Measurements from ENCODE around the gene RUNX3.

The RUNX3 gene

DNA sequence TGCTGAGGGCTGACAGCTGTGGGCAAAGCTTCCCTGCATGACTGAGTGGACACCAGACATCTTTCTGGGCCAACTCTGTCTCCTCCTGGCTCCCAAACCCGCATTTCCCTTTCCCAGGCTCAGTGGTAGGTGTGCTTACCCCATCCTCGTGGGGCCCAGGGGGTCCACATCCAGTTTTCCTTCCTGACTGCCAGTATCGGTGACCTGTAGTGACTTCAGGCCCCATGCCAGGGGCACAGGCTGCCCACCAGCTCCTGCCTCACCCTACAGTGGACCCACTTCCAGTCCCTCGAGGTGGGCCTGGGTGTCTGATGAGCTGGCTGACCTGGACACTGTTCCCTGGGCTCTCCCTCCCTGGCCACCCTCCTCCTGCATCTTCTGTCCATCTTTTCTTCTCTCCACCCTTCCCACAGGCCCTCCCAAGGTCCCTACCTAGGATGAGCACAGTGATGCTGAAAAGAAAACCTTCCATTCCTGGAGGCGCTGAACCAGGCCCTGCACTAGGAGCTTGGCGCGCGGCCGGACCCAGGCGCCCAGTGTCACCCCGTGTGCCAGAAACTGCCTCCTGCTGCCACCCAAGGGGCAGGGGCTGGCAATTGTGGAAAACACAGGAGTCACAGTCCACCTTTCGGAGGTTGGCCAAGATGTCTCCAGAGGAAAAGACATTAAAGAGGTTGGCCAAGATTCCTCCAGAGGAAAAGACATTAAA lies 67.1 kb downstream of the RUNX3 start:
- no peak for DNase-seq (ENCODE audit: low read depth)

DNA sequence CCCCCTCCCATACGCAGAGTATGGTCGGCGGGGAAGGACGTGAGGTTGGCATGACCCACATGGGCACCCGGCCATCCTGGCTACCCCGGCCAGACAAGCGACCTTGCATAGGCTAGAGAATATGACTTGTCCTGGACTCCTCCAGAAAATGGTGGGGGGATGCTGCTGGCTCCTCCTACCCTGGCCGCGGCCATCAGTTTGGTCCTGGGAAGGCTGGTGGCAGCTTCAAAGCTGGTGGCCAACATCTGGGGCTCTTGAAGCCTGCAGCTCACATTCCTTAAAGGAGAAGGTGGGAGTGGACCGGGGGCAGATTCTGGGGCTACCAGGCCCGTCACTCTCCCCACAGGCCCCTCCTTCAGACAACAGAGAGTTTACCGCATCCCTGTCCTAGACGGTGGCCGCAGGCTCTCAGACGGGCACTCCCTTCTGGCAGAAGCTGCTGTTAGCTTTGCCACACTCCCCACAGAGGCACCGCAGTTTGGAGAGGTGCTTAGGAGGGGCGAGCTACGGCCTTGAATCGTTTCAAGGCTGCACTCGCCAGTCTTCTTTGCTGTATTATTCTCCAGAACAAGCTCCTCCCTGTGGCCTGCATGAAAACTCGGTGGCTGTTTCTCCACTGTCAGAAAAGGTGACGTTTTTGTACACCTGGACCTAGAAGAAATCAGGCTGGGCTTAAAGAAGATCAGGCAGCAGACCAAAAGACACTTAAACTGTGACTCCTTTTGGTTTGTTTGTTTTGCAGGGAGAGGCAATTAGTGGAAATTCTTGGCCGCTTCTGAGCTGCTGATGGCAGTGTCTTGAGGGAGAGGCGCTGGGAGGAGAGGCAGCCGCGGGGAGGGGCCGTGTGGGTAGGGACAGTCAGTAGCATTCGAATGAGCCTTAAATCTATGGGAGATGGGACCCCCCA lies 68.0 kb downstream of the RUNX3 start:
- DNase-seq (ENCODE audit: low read depth): no peak

DNA sequence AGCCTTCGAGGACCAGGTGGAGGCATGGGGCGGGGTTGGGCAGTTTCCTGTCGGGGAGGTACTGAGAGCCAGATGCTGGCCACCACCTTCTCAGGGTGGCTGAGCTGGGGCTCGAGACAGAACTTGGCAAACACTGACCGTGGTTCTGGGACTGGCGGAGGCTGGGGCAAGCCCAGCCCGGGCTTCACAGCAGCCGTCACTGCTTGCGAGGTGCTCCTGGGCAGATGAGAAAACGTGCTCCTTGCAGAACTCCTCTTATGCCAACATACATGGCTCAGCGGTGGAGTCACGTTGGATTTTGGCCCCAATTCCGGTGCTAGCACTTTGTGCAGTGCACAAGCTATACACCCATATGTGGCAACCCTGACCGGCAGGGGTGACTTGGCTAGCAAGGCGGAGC lies 69.2 kb downstream of the RUNX3 start:
- no peak for DNase-seq (ENCODE audit: low read depth)

DNA sequence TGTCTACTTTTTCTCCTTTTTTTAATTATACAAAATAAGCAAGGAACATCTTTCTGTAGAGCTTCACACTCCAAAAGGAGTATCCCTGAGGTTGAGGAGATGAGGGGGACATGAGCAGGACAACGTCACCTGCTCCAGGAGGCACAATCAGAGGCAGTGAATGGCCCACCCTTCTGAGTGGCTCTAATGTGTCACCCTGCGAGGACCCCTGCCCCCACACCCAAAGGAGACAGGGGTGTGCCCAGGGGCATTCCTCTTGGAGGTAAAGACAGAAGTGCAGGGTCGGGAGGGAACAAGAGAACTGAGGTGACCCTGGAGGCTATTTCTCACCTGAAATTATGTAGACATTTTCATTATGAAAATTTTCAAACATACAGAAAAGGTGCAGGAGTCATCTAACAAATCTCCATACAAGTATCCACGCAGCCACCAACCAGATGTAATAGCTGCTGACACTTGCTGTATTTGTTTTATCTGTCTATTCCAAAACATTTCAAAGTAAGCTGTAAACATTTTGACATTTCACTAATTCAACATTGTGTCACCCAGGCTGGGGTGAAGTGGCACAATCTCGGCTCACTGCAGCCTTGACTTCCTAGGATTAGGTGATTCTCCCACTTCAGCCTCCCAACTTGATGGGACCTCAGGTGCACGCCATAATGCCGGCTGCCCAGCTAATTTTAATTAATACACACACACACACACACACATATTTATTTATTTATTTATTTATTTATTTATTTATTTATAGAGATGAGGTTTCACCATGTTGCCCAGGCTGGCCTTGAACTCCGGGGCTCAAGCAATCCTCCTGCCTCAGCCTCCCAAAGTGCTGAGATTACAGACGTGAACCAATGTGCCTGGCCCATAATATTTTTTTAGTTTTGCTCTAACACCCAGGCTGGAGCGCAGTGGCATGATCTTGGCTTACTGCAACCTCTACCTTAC lies 70.7 kb downstream of the RUNX3 start:
- DNase-seq (ENCODE audit: low read depth): no peak

DNA sequence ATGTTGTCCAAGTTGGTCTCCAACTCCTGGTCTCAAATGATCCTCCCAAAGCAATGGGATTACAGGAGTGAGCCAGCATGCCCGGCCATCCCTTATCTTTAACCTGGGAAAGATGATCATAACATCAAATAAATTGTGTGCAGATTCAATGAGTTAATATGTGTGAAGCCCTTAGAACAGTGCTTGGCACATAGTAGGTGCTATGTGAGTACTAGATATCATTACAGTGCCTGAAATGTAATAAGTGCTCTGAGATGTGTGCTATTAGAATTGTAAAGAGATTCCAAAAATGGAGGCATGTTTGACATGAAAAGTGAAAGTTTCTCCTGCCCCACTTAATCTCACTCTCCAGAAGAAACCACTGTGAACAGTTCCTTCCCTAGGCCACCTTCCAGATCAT lies 71.8 kb downstream of the RUNX3 start:
- DNase-seq (ENCODE audit: low read depth): no peak

DNA sequence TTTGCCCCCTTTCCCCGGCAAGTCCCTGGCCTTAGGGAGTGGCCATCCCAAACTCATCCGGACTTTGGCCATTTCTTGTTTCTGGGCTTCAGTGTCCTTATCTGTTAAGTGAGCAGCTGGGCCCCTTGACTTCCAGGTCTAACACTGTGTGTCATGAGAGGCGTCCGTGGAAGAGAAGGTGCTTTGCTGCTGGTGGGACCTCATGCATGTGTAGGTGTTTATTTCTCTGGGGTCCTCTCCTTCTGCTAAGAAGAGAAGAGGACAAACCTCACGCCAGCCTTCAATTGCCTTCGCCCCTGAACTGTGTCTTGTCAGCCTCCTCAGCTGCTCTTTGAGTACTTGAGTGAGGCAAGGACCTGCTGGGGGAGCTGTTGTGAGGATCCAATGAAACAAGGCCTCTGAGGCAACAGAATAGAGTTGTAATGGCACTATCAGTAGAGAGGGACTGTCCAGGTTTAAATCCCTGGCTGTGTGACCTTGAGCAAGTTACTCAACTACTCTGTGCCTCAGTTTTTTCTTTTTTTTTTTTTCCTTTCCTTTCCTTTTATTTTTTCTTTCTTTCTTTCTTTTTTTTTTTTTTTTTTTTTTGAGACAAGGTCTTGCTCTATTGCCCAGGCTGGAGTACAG lies 72.5 kb downstream of the RUNX3 start:
- DNase-seq (ENCODE audit: low read depth): no peak

DNA sequence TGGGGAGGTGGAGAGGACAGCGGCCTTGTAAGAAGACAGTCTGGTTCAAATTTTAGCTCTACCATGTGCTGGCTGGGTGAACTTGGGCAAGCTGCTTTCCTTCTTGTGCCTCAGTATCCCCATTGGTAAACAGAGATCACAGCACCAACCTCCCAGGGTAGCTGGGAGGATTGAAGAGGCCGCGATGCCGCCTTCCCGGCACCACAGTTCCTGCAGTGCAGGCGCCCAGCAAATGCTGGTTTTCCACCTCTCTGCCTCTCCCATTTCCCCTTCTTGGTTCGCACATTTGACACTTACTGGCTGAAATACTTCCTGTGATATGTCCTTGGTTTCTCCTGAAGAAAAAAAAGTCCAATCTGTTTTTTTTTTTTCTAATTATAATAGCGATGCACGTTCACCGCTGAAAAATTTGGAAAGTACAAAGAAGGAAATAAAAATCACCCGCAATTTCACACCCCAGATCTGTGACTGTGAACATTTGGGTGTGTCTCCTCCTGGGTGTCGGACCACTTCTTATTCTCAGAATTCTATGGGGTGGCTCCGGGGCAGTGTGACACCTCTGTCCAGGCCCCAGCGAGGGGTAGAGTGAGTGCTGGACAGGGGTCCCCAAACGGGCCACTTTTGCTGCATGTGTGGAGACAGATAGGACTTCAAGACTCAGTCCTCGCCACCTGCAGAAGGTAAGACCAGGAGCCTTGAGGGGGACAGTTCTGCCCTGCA lies 73.1 kb downstream of the RUNX3 start:
- DNase-seq (ENCODE audit: low read depth): no peak

DNA sequence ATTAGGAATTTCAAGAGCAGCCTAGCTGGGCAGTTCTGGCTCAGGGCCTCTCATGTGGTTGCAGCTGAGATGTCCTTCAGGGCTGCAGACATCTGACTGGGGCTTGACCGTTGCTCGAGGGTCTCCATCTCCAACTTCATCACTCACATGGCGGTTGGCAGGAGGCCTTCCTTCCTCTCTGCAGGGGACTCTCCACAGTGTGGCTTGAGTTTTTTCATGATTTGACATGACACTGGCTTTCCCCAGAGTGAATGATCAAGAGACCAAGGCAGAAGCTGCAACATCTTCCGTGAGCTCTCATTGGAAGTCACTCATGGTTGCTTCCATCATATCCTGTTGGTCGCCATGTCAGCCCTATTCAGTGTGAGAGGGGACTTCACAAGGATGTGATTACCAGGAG lies 74.6 kb downstream of the RUNX3 start:
- no peak for DNase-seq (ENCODE audit: low read depth)

DNA sequence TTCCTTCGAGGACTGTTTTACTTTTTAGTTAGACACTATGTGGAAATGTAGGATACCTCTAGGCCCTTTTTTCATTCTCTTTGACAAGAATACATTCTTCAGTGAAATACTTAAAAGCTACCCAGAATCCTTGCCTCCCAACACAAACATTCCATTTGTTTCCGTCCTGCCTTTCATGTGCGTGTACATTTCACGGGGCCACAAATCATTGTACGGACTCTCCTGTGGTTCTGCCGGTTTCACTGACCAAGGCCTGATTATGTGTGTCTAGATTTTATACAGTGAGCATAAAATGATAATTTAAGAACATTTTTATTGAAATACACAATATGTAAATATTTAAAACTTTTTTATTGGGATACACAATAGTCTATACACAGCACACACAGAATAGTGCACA lies 76.4 kb downstream of the RUNX3 start:
- no peak for DNase-seq (ENCODE audit: low read depth)

DNA sequence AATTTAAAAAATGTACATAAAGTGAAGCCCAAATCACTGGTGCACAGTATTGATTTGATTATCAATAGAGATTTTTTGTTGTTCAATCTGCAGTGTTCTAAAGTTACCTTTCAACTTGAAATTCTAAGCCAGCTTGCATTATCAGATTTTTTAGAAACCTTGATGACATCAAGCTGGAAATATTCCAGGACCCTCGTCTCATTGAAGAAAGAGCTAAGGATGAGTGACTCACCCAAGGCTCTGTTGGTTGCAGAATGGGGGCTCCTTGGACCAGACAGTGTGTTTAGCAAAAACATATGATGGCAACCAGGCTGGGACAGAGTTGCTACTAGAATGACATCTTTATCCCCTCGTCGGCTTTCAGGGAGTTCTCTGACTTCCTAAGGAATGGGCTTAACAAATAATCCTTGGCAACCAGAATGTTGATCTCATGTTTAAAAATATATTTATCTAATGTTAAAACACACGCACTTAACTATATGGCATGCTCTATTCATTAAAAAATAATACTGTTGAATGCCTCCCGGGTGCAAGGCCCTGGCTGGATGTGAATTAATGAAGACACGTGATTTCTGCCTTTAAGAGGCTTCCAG lies 79.7 kb downstream of the RUNX3 start:
- DNase-seq (ENCODE audit: low read depth): no peak

DNA sequence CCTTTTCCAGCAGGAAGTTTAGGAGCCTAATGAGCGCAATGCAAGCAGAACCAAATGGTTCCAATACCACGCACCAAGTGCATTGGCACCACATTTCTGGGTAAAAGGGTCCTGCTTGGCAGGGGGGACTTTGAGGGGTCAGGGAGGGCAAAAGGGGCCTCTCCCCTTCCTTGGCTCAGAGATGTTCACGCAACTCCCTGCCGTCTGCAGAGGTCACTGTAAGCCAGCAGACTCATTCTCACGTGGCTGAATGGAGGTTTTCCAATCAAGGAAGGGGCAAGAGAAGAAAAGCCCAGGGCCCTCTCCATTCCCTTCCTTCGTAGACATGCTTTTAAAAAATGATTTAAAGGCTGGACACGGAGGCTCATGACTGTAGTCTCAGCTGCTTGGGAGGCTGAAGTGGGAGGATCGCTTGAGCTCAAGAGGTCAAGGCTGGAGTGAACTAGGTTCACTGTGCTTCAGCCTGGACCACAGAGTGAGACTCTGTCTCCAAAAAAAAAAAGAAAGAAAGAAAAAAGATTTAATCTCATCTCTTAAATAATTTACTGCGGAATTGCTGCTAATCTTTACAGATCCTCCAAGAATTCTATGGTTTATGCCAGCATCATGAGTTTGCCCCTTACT lies 80.3 kb downstream of the RUNX3 start:
- no peak for DNase-seq (ENCODE audit: low read depth)

Measured in stimulated activated CD8-positive, alpha-beta memory T cell treated with anti-CD3 and anti-CD28 coated beads, Interleukin-15, amount 100 ng/mL, for 24 hours (primary cell).